Mammary epithelial cell (primary cell): ENCODE results near the gene VSIG1.

Experiments
- CTCF ChIP-seq, 2 donors: IDR thresholded peaks in 1 of 2; conservative IDR thresholded peaks in 1 of 2; 2 replicates each; pipeline ENCODE4 v1.5.1; 2011 to 2012; ENCODE audit warnings: inconsistent platforms in 2 of 2, low read length in 2 of 2, mild to moderate bottlenecking in 2 of 2, control low read depth in 1 of 2, low read depth in 1 of 2; ENCODE audit not compliant: insufficient read depth in 1 of 2; ENCODE audit errors: extremely low read depth in 1 of 2
- EZH2 ChIP-seq: IDR thresholded peaks from 2 replicates; pipeline ENCODE4 v1.6.1; 2012; ENCODE audit warnings: low read length, inconsistent platforms, borderline replicate concordance

GRCh38 chrX:108126661-108127060, 81.8 kb downstream of the VSIG1 start:
- no peak for TF ChIP-seq CTCF (conservative IDR thresholded peaks at IDR 0.05 in 1 of 2, IDR thresholded peaks at IDR 0.05 in 1 of 2; ENCODE audit: extremely low read depth in 1 of 2, insufficient read depth in 1 of 2, low read depth in 1 of 2, low read length in 2 of 2)
- no peak for TF ChIP-seq EZH2
